HG03457 (cell line): ENCODE results near the gene KIAA0319L.
A peak's percentile ranks its signal among the peaks of the same experiment; 100 is the strongest.
"Not testable (repeated sequence)": the region's sequence is repeated elsewhere in the genome, so short reads cannot be mapped to it uniquely, and the experiment has no call there.

ENCODE experiments used
- ATAC-seq: cut with Tn5 transposase; IDR thresholded peaks from one replicate; pipeline ENCODE4 v1.9.1; 2021; ENCODE audit warnings: moderate number of reproducible peaks; ENCODE audit not compliant: unreplicated experiment

The KIAA0319L gene

DNA sequence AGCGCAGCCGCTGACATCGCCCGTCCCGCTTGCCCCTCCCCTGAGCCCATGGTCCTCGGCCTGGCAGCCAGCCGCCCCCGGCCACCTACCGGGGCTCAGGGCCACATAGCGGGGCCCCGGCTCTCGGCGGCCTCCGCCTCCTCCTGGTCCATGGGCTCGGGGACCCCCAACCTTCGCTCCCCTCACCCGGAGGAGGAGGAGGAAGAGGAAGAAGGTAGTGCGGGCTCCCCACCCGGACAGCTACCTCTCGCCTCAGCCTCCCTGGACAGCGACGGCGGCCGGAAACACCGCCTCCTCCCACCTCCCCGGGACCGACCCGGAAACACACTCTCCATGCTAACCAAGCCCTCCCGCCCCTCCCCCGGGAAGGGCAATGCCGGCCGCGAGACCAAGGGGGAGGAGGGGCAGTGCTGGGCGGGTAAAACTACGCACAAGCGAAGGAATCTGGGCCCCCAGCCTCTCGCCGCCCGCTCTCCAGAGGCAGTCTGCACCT, at the start of gene KIAA0319L:
Gene KIAA0319L (minus strand): TSS at position 286 of the 493 bp plus-strand sequence. CDS start 2,912 bp downstream, outside the sequence.
- peak; percentile 54 for ATAC-seq

GRCh38 chr1:35605867-35606182, 48.6 kb upstream of the KIAA0319L start:
- ATAC-seq, result no peak

DNA sequence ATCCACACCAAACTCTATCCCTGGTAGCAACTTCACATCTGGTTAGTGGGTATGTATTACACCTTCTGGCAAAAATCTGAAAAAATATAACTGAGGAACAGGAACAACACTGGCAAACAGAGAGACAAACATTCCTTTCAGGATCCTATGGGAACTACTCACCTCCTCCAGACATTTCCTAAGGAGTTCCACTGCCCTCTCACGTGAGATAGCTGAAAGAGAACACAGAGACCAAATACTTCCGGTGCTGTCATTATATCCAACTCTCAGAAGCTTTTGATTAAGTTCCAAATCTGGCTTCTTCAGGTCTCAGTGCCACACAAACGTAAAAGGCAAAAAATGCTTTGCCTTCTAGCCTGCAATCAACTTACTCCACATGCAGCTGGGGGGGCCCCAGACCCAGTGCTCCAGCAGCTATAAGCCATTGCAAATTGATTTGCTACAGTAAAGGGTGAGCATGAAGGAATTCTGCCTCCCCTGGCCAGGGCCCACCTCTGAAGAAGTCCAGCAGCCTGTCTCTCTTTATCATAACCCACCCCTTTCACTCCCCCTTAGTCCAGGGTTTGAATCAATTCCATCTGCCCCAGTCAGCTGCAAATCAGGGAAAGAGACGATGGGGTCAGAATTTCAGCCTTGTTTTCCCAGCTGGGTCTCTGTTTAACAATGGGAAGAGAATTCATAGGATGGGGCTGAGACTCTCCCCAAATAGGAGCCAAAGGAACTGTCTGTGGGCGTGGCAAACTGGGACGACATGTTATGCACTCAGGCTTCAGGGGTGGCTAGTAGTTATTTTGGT, 48.1 kb upstream of the KIAA0319L start:
- ATAC-seq, result no peak

DNA sequence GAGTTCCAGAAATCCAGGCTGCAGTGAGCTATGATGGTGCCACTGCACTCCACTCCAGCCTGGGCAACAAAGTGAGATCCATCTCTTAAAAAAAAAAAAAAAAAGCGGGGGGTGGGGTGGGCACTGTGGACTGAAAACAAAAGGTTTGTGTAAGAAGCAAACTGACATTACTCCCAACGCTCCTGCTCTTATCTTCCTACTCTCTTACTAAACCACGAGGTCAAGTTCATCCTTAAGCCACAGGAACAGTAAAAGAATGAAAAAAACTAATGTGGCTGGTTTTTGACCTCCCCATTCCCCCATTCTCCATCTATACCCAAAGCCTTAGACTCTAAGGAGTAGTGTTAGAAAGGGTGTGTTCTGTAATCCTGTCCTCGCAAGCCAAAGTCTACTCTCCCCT, 46.7 kb upstream of the KIAA0319L start:
- ATAC-seq, result no peak

DNA sequence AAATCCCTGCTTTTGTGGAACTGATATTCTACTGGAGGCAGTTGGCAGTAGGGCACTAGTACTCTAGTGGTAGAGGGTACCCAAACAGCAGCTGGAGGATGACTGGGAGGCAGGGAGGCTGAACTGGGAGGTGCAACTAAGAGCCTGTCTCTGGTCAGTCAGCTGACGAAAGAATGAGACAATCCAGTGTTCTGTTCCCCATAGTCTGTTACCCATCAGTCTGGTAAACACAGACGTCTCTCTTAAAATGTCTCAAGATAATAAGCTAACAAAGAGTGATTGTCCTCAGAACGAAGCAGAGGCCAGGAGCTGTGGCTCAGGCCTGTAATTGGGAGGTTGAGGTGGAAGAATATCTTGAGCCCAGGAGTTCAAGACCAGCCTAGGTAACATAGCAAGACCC, 46.3 kb upstream of the KIAA0319L start:
- ATAC-seq, result no peak

DNA sequence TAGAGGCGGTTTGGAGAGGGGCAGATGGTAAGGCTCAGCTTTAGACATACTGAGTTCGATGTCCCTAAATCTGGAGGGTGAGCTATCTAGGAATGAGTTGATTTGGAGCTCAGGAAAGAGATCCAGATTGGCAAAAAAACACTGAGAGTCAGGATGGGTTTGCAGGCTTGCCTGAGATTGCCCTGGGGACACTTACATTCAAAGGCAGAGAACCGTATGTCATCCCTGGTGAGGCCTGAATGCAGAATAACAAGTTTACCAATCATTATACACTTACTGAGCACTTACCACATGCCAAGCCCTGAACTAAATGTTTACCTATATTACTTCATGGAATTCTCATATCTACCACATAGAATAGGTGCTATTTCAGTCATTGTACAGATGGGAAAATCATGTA, 43.4 kb upstream of the KIAA0319L start:
- ATAC-seq, result no peak

DNA sequence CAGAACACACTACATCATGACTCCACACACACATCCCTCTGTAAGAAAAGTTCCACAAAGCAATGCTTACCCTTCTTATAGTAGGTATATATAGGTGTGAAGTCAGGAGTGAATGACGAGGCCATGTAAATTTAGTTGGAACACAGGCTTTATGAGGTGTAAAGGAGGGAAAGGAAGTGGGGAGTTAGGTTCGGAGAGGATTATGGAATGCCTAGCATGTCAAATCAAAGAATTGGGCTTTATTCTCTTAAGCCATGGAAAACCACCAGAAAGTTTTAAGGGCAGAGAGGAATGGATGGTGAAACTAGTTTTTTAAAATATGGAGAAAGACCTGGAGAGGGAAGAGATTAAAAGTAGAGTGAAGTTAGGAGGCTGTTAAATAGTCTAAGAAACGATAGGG, 42.2 kb upstream of the KIAA0319L start:
- ATAC-seq, result no peak

DNA sequence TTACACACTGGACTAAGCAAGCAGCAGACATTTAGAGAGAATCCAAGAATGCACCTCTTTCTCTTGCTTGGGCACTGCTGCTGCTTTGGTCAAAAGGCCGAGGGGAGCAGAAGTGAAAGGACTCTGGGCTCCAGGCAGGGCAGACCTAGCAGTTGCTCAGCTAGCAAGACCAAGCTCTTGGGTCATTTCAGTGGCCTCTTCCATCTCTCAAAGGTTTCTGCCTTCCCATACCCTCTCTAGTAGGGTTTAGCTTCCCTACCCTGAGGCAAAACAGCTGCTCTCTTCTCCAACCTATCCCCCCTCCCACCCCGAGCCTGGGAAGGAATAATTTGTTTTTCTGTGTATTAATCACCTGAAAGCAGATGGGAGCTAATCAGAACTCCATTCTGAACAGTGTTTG, 41.7 kb upstream of the KIAA0319L start:
- ATAC-seq, result no peak

GRCh38 chr1:35597870-35598269, 40.7 kb upstream of the KIAA0319L start:
- no peak for ATAC-seq

DNA sequence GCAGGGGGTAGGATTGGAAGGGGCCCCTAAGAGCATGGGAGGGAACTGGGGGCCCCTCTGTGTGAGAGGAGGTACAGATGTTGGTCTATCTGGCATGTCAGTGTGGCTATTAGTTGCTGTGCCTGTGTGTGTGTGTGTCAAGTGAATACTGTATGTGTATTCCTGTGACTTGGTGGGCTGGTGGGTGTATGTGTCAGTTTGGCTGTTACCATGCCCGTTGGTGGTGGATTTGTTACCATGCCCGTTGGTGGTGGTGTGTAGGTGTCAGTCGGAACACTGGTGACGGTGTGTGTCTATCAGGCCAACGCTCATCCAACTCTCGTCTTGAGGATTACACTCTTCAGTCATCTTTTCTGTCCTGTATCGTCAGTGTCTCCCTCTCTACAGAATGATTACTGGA, 38.5 kb upstream of the KIAA0319L start:
- no peak for ATAC-seq

- ATAC-seq, result no peak
Measured at GRCh38 chr1:35594005-35594760, 37.0 kb upstream of the KIAA0319L start.

GRCh38 chr1:35592991-35593769, 36.0 kb upstream of the KIAA0319L start:
- ATAC-seq, result no peak

GRCh38 chr1:35591211-35591610, 34.0 kb upstream of the KIAA0319L start:
- ATAC-seq, result no peak

DNA sequence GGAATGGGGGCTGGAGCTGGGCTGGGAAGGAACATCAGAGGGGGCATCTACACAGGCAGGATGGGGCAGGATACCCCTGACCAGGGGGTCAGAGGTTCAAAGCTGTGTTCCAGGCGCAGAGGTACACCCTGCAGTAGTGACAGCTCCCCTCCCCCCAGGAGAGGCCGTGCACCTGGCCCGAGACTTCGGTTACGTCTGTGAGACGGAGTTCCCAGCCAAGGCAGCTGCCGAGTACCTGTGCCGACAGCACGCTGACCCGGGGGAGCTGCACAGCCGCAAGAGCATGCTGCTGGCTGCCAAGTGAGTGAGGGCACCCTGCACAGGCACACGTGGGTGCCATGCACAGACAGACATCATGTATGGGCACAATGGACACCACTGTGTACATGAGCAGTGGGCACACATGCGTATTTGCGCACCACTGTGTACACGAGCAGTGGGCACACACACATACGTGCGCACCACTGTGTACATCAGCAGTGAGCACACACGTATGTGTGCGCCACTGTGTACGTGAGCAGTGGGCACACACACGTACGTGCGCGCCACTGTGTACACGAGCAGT, 33.4 kb upstream of the KIAA0319L start:
- ATAC-seq, result no peak

DNA sequence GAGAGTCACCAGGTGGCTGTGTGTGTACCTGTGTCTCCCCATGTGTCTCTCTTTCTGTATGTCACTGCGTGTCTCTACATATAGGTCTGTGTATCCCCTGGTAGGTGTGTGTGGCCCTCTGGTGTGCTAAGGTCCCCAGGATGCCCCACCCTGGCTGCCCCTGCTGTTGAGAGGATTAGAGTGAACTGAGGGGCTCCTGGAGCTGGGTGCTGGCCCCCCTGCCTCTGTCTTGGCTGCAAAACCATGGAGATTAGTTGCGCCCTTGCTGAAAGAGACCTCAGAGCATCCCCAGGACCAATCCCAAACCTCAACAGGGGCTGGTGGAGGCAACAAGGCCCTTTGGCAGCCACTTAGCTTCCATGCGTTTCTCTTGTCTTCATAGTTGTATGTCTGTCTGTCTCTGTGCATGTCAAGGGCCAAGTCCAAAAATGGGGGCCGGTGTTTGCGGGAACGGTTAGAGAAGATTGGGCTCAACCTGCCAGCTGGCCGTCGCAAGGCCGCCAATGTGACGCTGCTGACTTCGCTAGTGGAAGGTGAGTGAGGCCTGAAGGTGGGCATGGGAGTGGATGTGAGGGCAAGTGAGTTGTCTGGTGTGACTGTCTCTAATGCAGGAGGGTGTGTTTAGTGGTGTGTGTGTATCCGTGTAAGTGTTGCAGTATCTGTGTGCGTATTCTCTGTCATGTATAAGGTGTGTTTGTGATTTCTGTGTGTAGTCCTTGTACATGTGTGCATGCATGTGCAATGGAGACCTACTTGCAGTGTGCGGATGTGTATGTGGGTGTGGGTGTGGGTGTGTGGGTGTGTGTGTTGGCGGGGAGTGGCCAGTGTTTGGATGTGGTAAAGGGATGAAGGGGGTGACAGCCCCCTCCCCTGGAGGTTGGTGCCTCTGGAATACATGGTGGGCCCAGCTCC, 32.6 kb upstream of the KIAA0319L start:
- ATAC-seq, result no peak

DNA sequence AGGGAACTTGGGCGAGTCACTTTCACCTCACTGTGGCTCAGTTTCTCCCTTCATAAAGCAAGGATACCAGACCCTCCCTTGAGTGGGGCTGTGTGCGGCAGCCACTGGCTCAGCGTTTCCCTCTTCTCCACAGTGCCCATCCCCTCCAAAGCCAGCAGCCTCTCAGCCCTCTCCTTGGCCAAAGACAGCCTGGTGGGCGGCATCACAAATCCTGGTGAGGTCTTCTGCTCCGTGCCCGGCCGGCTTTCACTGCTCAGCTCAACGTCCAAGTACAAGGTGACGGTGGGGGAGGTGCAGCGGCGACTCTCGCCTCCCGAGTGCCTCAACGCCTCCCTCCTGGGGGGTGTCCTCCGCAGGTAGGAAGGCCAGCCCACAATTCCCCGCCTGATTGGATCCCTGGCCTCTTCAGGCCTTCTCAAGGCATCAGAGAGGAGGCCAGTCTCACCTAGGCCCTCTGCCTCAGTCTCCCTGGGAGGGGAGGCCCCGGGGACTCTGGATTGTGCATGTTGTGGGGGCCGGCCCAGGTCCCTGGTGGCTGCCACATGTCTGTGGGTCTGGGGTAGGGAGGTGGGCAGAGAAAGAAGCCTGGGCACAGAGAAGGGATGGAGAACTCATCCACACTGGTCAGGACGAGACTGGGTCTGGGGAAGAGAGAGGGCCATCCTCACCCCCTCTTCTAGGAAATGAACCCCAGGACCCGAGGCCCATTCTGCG, 31.2 kb upstream of the KIAA0319L start:
- no peak for ATAC-seq

DNA sequence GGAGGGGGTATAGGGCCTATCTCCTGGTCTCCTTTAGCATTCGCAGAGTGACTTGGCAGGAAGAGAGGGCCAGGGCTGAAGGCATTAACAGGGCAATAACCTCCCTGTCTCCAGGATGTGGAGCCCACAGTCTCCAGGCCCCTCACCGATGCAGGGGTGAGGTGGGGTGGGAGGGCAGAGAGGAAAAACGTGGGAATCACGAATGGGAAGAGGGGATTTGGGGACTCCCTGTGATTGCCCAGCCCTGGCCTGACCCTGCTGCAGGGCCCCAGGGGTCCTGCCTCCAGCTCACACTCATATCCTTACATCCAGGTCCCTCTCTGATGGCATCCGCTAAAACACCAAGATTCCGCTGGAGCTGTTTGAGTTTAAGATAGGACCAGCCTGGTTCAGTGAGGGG, 30.5 kb upstream of the KIAA0319L start:
- ATAC-seq, result no peak

- no peak for ATAC-seq
Measured at GRCh38 chr1:35586808-35587207, 29.6 kb upstream of the KIAA0319L start.

- not testable (repeated sequence) for ATAC-seq
Measured at GRCh38 chr1:35585805-35586204, 28.6 kb upstream of the KIAA0319L start.
